Astrocyte of the cerebellum (primary cell): ENCODE results near the gene OPRL1.

Source experiments
- DNase-seq: peaks from one replicate; pipeline ENCODE4 v3.0.0-alpha.2; 2011; ENCODE audit warnings: low read depth
- H3K4me3 ChIP-seq: 2 replicates; pipeline ENCODE4 v1.5.1; 2011; ENCODE audit warnings: mild to moderate bottlenecking, low read depth, low read length, moderate library complexity
- in situ Hi-C: cut with HindIII; loops from 2 replicates; pipeline ENCODE4 v1.10.0; 2017; ENCODE audit warnings: low sequenced_read_pairs
- TF ChIP-seq, protein P1 (sequence below): IDR thresholded peaks from 2 replicates; pipeline ENCODE4 v1.5.1; 2012; ENCODE audit warnings: low read length, low read depth, moderate library complexity, mild to moderate bottlenecking; ENCODE audit errors: missing control alignments

The OPRL1 gene

GRCh38 chr20:64093013-64093503 is 13.2 kb downstream of the OPRL1 start:
- in situ Hi-C loops, result no loop called here
- TF ChIP-seq, protein P1, sequence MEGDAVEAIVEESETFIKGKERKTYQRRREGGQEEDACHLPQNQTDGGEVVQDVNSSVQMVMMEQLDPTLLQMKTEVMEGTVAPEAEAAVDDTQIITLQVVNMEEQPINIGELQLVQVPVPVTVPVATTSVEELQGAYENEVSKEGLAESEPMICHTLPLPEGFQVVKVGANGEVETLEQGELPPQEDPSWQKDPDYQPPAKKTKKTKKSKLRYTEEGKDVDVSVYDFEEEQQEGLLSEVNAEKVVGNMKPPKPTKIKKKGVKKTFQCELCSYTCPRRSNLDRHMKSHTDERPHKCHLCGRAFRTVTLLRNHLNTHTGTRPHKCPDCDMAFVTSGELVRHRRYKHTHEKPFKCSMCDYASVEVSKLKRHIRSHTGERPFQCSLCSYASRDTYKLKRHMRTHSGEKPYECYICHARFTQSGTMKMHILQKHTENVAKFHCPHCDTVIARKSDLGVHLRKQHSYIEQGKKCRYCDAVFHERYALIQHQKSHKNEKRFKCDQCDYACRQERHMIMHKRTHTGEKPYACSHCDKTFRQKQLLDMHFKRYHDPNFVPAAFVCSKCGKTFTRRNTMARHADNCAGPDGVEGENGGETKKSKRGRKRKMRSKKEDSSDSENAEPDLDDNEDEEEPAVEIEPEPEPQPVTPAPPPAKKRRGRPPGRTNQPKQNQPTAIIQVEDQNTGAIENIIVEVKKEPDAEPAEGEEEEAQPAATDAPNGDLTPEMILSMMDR, result no peak
- H3K4me3 ChIP-seq, result no peak overlapping the region
- DNase-seq, result no peak

DNA sequence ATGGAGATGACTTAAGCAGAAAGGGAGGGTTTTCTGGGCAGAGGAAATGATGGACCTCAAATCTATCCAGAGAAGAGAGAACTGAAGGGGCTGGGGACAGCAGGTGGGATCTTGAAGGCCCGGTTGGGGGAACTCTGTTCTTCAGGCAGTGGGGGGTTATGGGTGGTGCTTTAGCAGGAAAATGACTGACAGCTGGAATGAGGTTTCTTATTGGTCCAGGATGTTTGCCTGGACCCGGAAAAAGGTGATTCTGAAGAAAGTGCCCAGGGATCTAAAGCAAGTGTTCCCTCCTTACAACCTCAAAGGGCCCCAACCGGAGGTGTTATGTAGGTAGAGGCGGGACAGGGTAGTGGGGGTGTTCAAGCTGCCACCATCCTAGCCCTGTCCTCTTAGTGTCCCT is 15.6 kb downstream of the OPRL1 start:
- H3K4me3 ChIP-seq, result no peak overlapping the region
- TF ChIP-seq, protein P1, result no peak
- DNase-seq, result no peak
- in situ Hi-C loops, result no loop called here

GRCh38 chr20:64095927-64096326 is 16.0 kb downstream of the OPRL1 start:
- TF ChIP-seq, protein P1, result no peak
- H3K4me3 ChIP-seq, result no peak overlapping the region
- DNase-seq, result no peak
- in situ Hi-C loops, result no loop called here

GRCh38 chr20:64096535-64096934 is 16.7 kb downstream of the OPRL1 start:
- TF ChIP-seq, protein P1, result no peak
- DNase-seq, result no peak
- H3K4me3 ChIP-seq, result no peak overlapping the region
- in situ Hi-C loops, result no loop called here

DNA sequence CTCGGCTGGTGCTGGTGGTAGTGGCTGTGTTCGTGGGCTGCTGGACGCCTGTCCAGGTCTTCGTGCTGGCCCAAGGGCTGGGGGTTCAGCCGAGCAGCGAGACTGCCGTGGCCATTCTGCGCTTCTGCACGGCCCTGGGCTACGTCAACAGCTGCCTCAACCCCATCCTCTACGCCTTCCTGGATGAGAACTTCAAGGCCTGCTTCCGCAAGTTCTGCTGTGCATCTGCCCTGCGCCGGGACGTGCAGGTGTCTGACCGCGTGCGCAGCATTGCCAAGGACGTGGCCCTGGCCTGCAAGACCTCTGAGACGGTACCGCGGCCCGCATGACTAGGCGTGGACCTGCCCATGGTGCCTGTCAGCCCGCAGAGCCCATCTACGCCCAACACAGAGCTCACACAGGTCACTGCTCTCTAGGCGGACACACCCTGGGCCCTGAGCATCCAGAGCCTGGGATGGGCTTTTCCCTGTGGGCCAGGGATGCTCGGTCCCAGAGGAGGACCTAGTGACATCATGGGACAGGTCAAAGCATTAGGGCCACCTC is 18.7 kb downstream of the OPRL1 start:
- in situ Hi-C loops, result no loop called here
- H3K4me3 ChIP-seq, result no peak overlapping the region
- DNase-seq, result no peak
- TF ChIP-seq, protein P1, result no peak

DNA sequence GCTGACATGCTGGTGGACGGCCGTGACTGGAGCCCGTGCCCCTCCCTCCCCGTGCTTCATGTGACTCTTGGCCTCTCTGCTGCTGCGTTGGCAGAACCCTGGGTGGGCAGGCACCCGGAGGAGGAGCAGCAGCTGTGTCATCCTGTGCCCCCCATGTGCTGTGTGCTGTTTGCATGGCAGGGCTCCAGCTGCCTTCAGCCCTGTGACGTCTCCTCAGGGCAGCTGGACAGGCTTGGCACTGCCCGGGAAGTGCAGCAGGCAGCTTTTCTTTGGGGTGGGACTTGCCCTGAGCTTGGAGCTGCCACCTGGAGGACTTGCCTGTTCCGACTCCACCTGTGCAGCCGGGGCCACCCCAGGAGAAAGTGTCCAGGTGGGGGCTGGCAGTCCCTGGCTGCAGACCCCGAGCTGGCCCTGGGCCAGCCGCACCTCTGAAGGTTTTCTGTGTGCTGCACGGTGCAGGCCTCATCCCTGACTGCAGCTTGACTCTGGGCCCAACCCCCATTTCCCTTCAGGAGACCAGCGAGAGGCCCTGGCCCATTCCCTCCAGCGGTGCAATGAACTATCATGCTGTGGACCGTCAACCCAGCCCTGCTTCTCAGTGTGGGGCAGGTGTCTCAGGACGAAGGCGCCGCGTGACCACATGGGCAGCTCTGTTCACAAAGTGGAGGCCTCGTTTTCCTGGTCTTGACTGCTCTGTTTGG is 19.4 kb downstream of the OPRL1 start:
- TF ChIP-seq, protein P1, result no peak
- no peak overlapping the region for H3K4me3 ChIP-seq
- in situ Hi-C loops, result no loop called here
- no peak for DNase-seq
